Testis (tissue), 3 donors: Measurements from ENCODE around the gene CFDP1. TPM values are rescaled to one million over a fixed set of nuclear protein-coding genes. Genes with fewer than 3 reads are reported as not detected.

Experiments used
- DNase-seq: peaks from one replicate; pipeline ENCODE4 v3.0.0-alpha.2; 2019
- H3K27ac ChIP-seq, 2 donors: fragments of 200-600 bp; sonication (generic); one replicate each; pipeline ENCODE4 v1.5.1; 2019
- H3K27me3 ChIP-seq: fragments of 200-600 bp; sonication (generic); one replicate; pipeline ENCODE4 v1.5.1; 2019
- H3K36me3 ChIP-seq: fragments of 200-600 bp; sonication (generic); one replicate; pipeline ENCODE4 v1.5.1; 2017; ENCODE audit warnings: low read depth; ENCODE audit errors: missing control alignments
- H3K4me1 ChIP-seq: fragments of 200-600 bp; sonication (generic); one replicate; pipeline ENCODE4 v1.5.1; 2019
- H3K4me3 ChIP-seq, 2 donors: fragments of 200-600 bp; sonication (generic); one replicate each; pipeline ENCODE4 v1.5.1; 2017 to 2019
- H3K9me3 ChIP-seq: fragments of 200-600 bp; sonication (generic); one replicate; pipeline ENCODE4 v1.5.1; 2017
- POLR2A ChIP-seq: fragments of 450-650 bp; IDR thresholded peaks from one replicate; pipeline ENCODE4 v1.6.1; 2017; ENCODE audit warnings: antibody characterized with exemption, mild to moderate bottlenecking, moderate library complexity
- WGBS, 2 donors: methylation state at CpG; one replicate each; pipeline ENCODE4 v1.1.5; 2018; 5-methylcytosine and 5-hydroxymethylcytosine counted together
- intact Hi-C: fragments of 100-400 bp; cut with DNase I; formaldehyde crosslinking; loops from one replicate; pipeline ENCODE4 v1.15.1; 2023; ENCODE audit warnings: low total_unique reads
- polyA plus RNA-seq: library from polyadenylated mRNA; stranded (reverse); fragments of 350-450 nt; fragmentation: Illumina TruSeq; extraction: RNeasy Lipid Tissue Mini Kit (QIAGEN cat#74804); gene quantifications from one replicate; pipeline ENCODE4 v1.2.3, GENCODE V29; 2014; ENCODE audit warnings: low read depth, low replicate concordance; ENCODE audit not compliant: insufficient read depth
- total RNA-seq, 2 donors: library from RNA; depleted of rRNA; stranded (reverse); fragments of >200 nt; gene quantifications; one replicate each; pipeline ENCODE4 v1.2.3, GENCODE V29; 2016
- TF ChIP-seq, protein P1 (sequence below), 3 experiments: fragments of 450-650 bp in 2 of 3; fragments of 200-600 bp in 1 of 3; sonication (generic) in 1 of 3; IDR thresholded peaks; one replicate each; pipeline ENCODE4 v1.5.1; 2016 to 2019; ENCODE audit warnings: antibody characterized with exemption in 3 of 3, mild to moderate bottlenecking in 2 of 3, moderate library complexity in 1 of 3

Gene CFDP1
- total and polyA plus RNA-seq, 3 donors from 2014 or later, result 111 to 133 (median 127) TPM

DNA sequence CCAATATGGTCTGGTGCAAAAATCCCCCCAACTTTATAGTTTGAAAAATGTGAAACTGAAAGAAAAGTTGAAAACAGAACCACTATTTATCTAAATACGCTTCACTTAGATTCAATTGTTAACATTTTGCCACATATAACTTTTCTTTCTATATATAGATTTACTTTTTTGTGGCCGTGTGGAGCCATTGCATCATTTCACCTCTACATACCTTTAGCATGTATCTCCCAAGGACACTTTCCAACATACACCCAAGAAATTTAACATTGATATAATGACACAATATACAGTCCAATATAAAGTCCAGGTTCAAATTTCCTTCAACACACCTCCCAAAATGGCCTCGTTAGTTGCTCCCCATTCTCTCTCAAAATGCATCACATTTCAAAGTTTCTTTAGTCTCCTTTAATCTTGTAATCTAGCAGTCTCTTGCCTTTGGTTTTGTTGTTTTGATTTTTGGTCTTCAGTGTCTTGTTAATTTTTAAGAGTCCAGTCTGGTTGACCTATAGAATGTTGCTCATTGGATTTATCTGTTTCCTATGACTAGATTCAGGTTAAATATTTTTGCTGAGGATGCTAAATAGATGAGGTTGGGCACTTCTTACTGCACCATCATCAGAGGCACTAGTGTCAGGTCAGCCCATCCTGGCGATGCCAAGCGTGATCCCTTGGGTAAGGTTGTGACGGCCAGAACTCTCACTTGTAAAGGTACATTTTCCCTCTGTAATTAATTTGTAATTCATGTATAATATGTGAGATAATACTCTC, 117.6 kb downstream of the CFDP1 start:
- intact Hi-C loops, result no loop called here
- 94 to 95% methylated on average over 6 of the region's 6 CpGs for WGBS, 2 donors
- no peaks in the 10 kb centered on the region for H3K9me3 ChIP-seq
- no peak overlapping the region for H3K4me3 ChIP-seq
- H3K27me3 ChIP-seq, result no peaks in the 10 kb centered on the region
- TF ChIP-seq, protein P1, sequence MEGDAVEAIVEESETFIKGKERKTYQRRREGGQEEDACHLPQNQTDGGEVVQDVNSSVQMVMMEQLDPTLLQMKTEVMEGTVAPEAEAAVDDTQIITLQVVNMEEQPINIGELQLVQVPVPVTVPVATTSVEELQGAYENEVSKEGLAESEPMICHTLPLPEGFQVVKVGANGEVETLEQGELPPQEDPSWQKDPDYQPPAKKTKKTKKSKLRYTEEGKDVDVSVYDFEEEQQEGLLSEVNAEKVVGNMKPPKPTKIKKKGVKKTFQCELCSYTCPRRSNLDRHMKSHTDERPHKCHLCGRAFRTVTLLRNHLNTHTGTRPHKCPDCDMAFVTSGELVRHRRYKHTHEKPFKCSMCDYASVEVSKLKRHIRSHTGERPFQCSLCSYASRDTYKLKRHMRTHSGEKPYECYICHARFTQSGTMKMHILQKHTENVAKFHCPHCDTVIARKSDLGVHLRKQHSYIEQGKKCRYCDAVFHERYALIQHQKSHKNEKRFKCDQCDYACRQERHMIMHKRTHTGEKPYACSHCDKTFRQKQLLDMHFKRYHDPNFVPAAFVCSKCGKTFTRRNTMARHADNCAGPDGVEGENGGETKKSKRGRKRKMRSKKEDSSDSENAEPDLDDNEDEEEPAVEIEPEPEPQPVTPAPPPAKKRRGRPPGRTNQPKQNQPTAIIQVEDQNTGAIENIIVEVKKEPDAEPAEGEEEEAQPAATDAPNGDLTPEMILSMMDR (IDR thresholded peaks at IDR 0.05), result no peak
- TF ChIP-seq POLR2A, result no peak
- no peaks in the 10 kb centered on the region for H3K36me3 ChIP-seq
- H3K27ac ChIP-seq, result no peak overlapping the region
- DNase-seq, result no peak
- peaks cover 26% of the 10 kb centered on the region for H3K4me1 ChIP-seq

DNA sequence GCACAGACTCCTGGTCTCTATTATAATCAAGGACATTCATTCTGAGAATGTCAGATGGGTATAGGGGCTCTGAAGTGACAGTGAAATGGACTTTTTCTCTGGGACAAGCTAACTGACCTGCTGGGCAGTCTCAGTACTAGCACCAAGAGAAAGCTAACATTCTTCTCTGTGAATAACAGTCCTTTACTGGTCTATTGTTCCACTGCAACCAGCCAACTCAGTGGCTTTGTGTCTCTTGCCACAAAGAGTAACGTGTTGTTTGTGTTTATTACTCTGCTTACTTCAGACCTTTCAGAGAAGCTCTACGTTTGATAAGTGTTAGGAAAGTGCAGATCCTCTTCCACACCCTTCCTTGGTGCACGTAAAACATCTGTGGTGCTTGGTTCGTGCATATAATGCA, 120.4 kb downstream of the CFDP1 start:
- Histone ChIP-seq H3K9me3 (no peaks in the 10 kb centered on the region), H3K27ac (no peak overlapping the region), H3K4me3 (no peak overlapping the region), H3K4me1 (peaks cover 12% of the 10 kb centered on the region), H3K36me3 (no peaks in the 10 kb centered on the region), H3K27me3 (no peaks in the 10 kb centered on the region)
- intact Hi-C loops, result no loop called here
- no peak for DNase-seq
- 81 to 85% methylated on average over 4 of the region's 4 CpGs for WGBS, 2 donors
- no peak for TF ChIP-seq POLR2A
- TF ChIP-seq, protein P1 (IDR thresholded peaks at IDR 0.05), result no peak

DNA sequence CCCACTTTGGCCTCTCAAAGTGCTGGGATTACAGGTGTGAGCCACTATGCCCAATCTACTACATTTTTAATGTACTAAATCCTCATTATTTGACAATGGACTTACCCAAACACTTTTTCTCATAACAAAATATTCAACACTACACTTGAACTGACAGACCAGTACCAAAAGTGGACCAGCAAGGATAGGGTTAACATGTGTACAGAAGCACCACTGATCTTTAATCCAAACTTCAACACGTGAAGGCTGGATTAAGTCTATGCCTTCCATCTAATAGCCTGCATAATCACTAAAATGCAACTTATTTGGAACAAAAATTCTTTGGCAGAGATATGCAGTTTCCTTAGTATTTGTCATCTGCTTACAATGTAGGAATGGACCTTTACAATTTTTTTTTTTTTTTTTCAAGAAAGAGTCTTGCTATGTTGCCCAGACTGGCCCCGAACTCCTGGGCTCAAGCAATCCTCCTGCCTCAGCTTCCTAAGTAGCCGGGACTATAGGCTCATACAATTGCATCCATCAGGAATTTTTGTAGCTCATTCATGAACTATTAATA, 121.8 kb downstream of the CFDP1 start:
- intact Hi-C loops, result no loop called here
- 54 to 67% methylated on average over 3 of the region's 3 CpGs for WGBS, 2 donors
- Histone ChIP-seq H3K4me1 (peaks cover 12% of the 10 kb centered on the region), H3K27ac (peak overlapping the region in 1 of 2 donors; percentile 3), H3K36me3 (no peaks in the 10 kb centered on the region), H3K27me3 (no peaks in the 10 kb centered on the region), H3K4me3 (no peak overlapping the region), H3K9me3 (no peaks in the 10 kb centered on the region)
- DNase-seq, result no peak
- TF ChIP-seq, protein P1 (IDR thresholded peaks at IDR 0.05), result no peak
- no peak for TF ChIP-seq POLR2A

DNA sequence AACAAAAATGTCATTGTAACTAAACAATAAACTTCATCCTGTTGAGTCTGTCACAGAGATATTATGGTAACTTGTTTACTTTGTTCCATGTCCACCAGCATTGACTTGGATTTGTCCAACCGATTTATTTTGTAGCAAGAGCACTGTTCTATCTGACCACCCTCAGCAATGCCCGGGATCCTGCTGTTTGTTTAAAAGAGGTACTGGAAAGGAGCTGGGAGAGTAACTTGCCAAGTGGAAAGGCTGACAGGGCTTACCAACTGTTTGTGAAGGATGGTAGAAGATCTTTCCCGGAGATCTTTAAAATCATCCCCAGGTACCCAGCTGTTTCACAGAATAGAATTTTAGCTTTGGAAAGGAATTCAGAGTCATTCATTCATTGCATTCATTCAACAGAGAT, 122.8 kb downstream of the CFDP1 start:
- intact Hi-C loops, result no loop called here
- Histone ChIP-seq H3K4me1 (peaks cover 21% of the 10 kb centered on the region), H3K27me3 (no peaks in the 10 kb centered on the region), H3K9me3 (no peaks in the 10 kb centered on the region), H3K36me3 (no peaks in the 10 kb centered on the region), H3K4me3 (no peak overlapping the region), H3K27ac (no peak overlapping the region)
- DNase-seq, result no peak
- WGBS, 2 donors, result 74 to 78% methylated on average over 3 of the region's 3 CpGs
- no peak for TF ChIP-seq POLR2A

DNA sequence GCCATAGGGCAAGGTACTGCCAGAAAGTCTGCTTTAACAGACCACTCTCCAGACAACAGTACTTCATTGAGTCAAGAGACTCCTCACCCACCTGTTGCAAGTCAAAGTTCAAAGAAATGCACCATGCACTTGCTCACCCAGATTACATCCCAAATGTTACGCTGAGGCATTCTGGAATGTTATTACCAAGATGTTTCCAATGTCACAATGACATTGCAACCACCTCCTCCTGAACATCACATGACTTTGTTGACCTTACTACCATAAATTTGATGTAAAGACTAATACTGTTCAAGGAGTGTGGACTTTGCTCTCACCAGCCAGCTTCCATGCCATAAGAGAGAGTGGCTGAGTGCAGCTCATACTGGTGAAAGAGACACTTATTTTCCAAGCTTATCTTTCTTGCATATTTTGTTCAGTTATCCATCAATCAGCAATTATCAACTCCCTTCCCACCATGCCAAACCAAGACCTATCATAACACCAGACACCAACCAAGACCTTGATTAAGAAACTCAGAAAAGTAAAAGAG, 123.3 kb downstream of the CFDP1 start:
- H3K36me3 ChIP-seq, result no peaks in the 10 kb centered on the region
- intact Hi-C loops, result no loop called here
- H3K27ac ChIP-seq, result no peak overlapping the region
- H3K9me3 ChIP-seq, result no peaks in the 10 kb centered on the region
- peaks cover 27% of the 10 kb centered on the region for H3K4me1 ChIP-seq
- WGBS, 2 donors, result 63 to 71% methylated on average over 1 of the region's 1 CpG
- H3K27me3 ChIP-seq, result no peaks in the 10 kb centered on the region
- no peak overlapping the region for H3K4me3 ChIP-seq
- DNase-seq, result no peak
- no peak for TF ChIP-seq POLR2A
